ENCODE results near the gene EIF2D. TPM values are rescaled to one million over a fixed set of nuclear protein-coding genes. Genes with fewer than 3 reads are reported as not detected.

The EIF2D gene, protein sequence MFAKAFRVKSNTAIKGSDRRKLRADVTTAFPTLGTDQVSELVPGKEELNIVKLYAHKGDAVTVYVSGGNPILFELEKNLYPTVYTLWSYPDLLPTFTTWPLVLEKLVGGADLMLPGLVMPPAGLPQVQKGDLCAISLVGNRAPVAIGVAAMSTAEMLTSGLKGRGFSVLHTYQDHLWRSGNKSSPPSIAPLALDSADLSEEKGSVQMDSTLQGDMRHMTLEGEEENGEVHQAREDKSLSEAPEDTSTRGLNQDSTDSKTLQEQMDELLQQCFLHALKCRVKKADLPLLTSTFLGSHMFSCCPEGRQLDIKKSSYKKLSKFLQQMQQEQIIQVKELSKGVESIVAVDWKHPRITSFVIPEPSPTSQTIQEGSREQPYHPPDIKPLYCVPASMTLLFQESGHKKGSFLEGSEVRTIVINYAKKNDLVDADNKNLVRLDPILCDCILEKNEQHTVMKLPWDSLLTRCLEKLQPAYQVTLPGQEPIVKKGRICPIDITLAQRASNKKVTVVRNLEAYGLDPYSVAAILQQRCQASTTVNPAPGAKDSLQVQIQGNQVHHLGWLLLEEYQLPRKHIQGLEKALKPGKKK
- 55.6 and 60.5 TPM in 2 replicates for total RNA-seq

DNA sequence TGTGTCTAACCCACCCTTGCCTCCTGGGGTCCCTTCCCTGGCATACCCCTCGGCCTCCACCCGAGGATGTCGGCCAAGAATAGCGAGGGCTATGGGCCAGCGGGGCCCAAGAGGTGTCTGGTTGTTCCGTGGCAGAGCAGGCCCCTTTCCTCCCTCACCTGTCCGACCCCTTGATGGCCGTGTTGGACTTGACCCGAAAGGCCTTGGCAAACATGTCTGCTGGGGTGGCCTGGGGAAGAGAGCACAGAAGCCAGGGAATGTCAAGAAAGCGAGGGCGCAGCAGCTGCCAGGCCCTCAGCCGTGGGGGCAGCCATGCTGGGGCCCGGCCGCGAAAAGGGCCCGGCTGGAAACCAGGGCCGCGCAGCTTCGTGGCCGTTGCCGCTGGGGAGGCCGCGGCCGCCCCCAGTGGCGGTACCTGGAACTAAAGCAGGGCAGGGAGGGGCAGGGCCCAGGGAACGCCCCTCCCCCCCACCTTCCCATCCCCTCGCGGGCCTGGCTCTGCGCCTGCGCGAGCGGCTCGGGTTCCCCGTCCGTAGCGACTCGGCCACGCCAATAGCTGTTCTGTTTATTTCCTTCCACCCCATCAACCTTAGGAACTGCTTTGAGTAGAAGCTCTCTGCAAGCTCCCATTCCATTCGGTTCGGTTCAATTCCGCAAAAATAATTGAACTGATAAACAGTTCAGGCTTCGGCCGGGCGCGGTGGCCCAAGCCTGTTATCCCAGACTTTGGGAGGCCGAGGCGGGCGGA, at the start of gene EIF2D:
Gene EIF2D, minus strand, starts transcription at position 337 of the 748 bp plus-strand sequence. Its CDS starts 123 bp downstream, at position 214.

DNA sequence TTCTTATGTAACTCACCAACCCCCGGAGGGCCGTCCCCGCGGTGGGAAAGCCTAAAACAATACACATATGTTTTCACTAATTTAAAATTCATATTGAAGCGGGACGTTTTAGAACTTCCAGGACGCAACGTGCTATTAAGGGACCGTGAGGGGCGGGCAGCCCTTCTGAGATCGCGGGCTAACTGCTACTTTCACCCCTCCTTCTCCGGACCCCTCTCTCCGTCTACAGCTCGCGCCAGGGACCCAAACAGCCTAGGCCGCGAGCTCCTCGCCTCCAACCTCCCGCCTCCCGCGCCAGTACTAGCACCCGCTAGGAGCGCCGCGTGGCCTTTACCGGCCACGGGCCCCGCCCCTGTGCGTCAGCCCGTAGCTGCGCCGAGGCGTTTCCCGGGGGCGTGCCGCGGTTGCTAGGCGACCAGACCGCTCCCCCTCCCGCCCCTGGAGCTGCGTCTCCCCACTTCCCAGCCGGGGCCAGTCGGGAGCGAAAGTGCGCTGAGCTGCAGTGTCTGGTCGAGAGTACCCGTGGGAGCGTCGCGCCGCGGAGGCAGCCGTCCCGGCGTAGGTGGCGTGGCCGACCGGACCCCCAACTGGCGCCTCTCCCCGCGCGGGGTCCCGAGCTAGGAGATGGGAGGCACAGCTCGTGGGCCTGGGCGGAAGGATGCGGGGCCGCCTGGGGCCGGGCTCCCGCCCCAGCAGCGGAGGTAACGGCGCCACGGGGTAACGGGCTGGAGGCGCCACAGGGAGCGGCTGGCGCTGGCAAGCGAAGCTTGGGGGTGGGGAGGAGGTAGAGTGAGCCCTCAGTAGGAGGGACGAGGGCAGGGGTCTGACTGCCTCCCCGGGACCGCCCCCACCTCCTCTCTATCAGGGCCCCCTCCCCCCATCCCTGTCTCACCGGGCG, 23.1 kb upstream of the EIF2D start, which contains the start of gene DYRK3:
Gene DYRK3, plus strand, starts transcription at position 457 of the 898 bp plus-strand sequence. Its CDS starts 168 bp downstream, at position 625.

Other genes starting within 250 kb of the EIF2D start
- gene IKBKE, start 142.0 kb downstream of the EIF2D start, total RNA-seq = 4.0 and 15.2 TPM in 2 replicates
- 3.1 and 15.3 TPM in 2 replicates for gene RASSF5, start 104.9 kb downstream of the EIF2D start, total RNA-seq
- gene DYRK3, start 23.1 kb upstream of the EIF2D start, total RNA-seq = 15.2 and 32.6 TPM in 2 replicates
- 25.6 and 43.6 TPM in 2 replicates for gene MAPKAPK2, start 72.4 kb upstream of the EIF2D start, total RNA-seq
- 0.24 TPM in 1 of 2 replicates, not detected in the other for gene IL19, start 158.3 kb upstream of the EIF2D start, total RNA-seq
- gene IL10, start 160.0 kb upstream of the EIF2D start, total RNA-seq = not detected in 2 replicates

Measured in tracheal epithelial cell (primary cell).